Calu3 (cell line): ENCODE data around the gene CLDN6. TPM values are rescaled to one million over a fixed set of nuclear protein-coding genes. Genes with fewer than 3 reads are reported as not detected.

Source experiments
- BruUV-seq: library from RNA; stranded (reverse); fragments of 400-500 nt; replicated peaks from 2 replicates; lab custom pipeline; 2021; lab: Mats Ljungman, UMichigan
- CTCF ChIA-PET: fragments of 300-600 bp; sonication (Branson Sonifier 250); formaldehyde crosslinking; loops from one replicate; lab custom pipeline; 2022; ENCODE audit warnings: antibody characterized with exemption; lab: Charles Lee
- DNase-seq: peaks from one replicate; pipeline ENCODE4 v3.0.0; 2022
- H3K27ac Mint-ChIP-seq: one replicate; pipeline ENCODE4 v1.8.0; 2022; ENCODE audit warnings: mixed read lengths; ENCODE audit not compliant: unreplicated experiment
- H3K27me3 Mint-ChIP-seq: one replicate; pipeline ENCODE4 v1.8.0; 2022; ENCODE audit warnings: mixed read lengths; ENCODE audit not compliant: unreplicated experiment
- H3K36me3 Mint-ChIP-seq: one replicate; pipeline ENCODE4 v1.8.0; 2022; ENCODE audit warnings: mild to moderate bottlenecking, moderate library complexity, mixed read lengths; ENCODE audit not compliant: insufficient read depth, unreplicated experiment
- H3K4me1 Mint-ChIP-seq: one replicate; pipeline ENCODE4 v1.8.0; 2022; ENCODE audit warnings: mild to moderate bottlenecking, low read depth, mixed read lengths; ENCODE audit not compliant: unreplicated experiment
- H3K4me3 Mint-ChIP-seq: one replicate; pipeline ENCODE4 v1.8.0; 2022; ENCODE audit warnings: mild to moderate bottlenecking, low read depth, moderate library complexity, mixed read lengths; ENCODE audit not compliant: unreplicated experiment
- H3K9me3 Mint-ChIP-seq: one replicate; pipeline ENCODE4 v1.8.0; 2022; ENCODE audit warnings: low read depth, mixed read lengths; ENCODE audit not compliant: unreplicated experiment
- intact Hi-C: fragments of 100-400 bp; cut with micrococcal nuclease; formaldehyde crosslinking; loops from one replicate; pipeline ENCODE4 v1.10.0; 2022; ENCODE audit not compliant: unreplicated experiment
- total RNA-seq: library from RNA; stranded (reverse); gene quantifications from 2 replicates; pipeline ENCODE4 v1.2.3, GENCODE V29; 2022
- TF ChIP-seq, protein P1 (sequence below): fragments of 200-600 bp; IDR thresholded peaks from one replicate; pipeline ENCODE4 v1.8.0; 2022; ENCODE audit warnings: antibody characterized with exemption; ENCODE audit not compliant: unreplicated experiment

The CLDN6 gene
- total RNA-seq, 1 experiment from 2014 or later = 2.1 TPM

DNA sequence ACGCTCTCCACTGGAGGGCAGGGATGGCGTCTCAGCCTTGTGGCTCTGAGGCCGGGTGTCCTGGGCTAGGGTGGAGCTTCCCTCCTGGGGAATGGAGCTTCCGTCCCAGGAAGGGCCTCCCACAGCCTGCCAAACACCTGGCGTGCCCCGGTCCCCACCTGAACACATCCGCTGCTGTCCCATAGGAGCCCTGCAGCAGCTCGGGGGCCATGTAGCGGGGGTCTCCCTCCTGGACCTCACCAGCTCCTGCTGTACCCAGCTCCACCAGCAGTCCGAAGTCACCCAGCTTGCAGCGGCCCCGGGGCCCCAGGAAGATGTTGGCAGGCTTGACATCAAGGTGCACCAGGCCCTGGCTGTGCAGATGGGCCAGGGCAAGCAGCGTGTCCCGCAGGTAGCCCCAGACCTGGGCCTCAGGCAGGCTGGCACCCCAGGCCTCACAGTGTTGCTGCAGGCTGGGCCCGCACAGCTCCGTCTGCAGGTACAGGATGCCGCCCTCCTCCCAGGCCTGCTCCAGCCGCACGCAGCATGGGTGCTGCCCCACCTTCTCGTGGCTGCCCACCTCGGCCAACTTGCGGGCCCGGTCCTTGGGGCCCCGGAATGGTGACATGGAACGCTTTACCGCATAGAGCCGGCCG is 42.7 kb downstream of the CLDN6 start:
- CTCF ChIA-PET = interaction anchor here (0.7 kb wide), 1 partner anchor 8 kb away, joined by 4 read pairs; no protein-coding TSS in a partner anchor
- Mint-ChIP-seq H3K4me1 (peaks cover 40% of the 10 kb centered on the region), H3K27me3 (no peaks in the 10 kb centered on the region), H3K4me3 (no peak overlapping the region), H3K9me3 (no peaks in the 10 kb centered on the region), H3K36me3 (peaks cover 57% of the 10 kb centered on the region), H3K27ac (no peak overlapping the region)
- intact Hi-C loops = no loop called here
- BruUV-seq = no TSS peak
- TF ChIP-seq, protein P1, sequence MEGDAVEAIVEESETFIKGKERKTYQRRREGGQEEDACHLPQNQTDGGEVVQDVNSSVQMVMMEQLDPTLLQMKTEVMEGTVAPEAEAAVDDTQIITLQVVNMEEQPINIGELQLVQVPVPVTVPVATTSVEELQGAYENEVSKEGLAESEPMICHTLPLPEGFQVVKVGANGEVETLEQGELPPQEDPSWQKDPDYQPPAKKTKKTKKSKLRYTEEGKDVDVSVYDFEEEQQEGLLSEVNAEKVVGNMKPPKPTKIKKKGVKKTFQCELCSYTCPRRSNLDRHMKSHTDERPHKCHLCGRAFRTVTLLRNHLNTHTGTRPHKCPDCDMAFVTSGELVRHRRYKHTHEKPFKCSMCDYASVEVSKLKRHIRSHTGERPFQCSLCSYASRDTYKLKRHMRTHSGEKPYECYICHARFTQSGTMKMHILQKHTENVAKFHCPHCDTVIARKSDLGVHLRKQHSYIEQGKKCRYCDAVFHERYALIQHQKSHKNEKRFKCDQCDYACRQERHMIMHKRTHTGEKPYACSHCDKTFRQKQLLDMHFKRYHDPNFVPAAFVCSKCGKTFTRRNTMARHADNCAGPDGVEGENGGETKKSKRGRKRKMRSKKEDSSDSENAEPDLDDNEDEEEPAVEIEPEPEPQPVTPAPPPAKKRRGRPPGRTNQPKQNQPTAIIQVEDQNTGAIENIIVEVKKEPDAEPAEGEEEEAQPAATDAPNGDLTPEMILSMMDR = no peak
- no peak for DNase-seq

DNA sequence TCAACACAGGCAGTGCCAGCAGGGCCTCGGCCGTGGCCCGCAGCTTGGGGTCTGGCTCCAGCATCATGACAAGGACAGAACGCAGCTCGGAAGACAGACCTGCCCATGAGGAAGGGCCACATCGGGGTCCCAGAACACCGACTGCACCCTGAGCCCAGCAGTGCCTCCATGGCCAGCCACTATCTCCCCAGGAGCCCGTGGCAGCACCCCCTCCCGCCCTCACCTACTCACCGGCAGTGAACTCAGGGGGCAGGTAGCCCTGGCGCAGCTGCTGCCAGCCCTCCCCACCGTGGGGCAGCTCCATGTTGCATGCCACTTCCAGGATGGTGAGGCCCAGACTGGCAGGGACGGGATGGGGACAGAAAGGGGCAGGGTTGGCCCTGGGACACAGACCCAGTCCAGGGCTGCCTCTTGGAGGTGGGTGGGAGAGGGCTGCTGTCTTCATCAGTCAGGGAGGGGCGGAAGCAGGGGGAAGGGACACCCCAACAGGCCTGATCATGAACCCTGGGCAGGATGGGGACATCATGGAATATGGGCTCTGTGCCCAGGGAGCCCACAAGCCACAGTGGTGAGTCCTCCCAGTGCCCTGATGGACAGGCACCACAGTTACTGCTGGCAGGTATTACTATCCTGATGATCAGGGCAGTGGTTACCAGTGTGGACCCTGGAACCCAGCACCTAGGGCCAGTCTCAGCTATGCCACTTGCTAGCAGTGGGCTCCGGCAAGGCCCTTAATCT is 43.5 kb downstream of the CLDN6 start:
- no peak overlapping the region for H3K27ac Mint-ChIP-seq
- intact Hi-C loops = no loop called here
- CTCF ChIA-PET = no interaction called here
- peaks cover 57% of the 10 kb centered on the region for H3K36me3 Mint-ChIP-seq
- no peak overlapping the region for H3K4me3 Mint-ChIP-seq
- no peaks in the 10 kb centered on the region for H3K9me3 Mint-ChIP-seq
- TF ChIP-seq, protein P1 = no peak
- no TSS peak for BruUV-seq
- DNase-seq = no peak
- peaks cover 40% of the 10 kb centered on the region for H3K4me1 Mint-ChIP-seq
- no peaks in the 10 kb centered on the region for H3K27me3 Mint-ChIP-seq

DNA sequence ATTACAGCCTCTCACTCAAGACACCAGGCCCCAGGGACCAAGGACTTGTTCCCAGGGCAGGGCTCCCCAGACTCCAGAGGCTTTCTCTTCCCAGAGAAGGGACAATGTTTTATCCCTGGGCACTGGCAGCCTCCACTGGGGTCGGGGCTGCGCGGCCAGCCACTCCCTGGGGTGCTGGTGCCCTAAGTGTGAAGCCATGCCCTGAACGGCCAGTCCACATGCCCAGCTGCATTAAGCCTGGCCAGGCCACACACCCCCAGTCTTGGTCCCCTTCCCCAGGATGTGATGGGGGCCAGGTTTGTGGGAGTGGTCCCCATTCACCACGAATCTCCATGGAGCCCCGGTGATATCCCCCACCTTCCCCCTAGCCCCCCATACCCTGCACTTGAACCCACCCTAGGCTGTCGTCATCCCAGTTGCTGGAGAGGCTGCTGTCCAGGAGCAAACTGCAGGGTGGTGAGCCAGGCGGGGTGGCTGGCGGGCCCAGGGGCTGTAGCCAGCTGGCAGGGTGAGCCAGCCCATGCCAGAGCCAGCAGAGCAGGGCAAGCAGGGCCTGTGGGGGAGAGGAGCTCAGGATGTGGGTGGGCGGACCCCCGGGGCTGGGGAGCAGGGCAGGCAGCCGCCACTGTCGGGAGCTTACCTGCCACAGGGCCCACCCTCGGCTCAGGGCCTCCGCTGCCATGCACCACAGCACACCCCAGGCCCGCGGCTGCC is 44.2 kb downstream of the CLDN6 start:
- TF ChIP-seq, protein P1 = no peak
- BruUV-seq = no TSS peak
- no peak for DNase-seq
- CTCF ChIA-PET = no interaction called here
- intact Hi-C loops = no loop called here
- Mint-ChIP-seq H3K27ac (no peak overlapping the region), H3K36me3 (peaks cover 61% of the 10 kb centered on the region), H3K27me3 (no peaks in the 10 kb centered on the region), H3K4me1 (peaks cover 40% of the 10 kb centered on the region), H3K9me3 (no peaks in the 10 kb centered on the region), H3K4me3 (no peak overlapping the region)

DNA sequence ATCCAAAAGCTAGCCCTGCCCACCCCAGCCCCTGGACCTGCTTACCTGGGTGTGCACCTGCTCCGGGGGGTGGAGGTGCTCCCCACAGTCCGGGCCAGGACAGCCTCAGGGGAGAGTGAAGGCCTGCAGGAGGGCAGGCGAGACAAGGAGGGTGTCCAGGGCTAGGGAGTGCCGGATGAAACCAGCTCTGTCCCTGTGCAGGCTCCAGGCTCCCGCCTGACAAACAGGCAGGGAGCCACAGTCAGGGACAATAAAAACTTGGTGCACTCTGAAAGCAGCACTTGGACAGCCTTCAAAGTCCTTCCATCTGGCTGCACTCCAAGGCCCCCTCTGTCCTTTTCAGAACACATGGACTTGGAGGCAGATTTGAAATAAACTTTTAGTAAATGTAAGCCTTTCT is 44.9 kb downstream of the CLDN6 start:
- Mint-ChIP-seq H3K27ac (no peak overlapping the region), H3K9me3 (no peaks in the 10 kb centered on the region), H3K4me1 (peaks cover 38% of the 10 kb centered on the region), H3K27me3 (peaks cover 4% of the 10 kb centered on the region), H3K4me3 (no peak overlapping the region), H3K36me3 (peaks cover 68% of the 10 kb centered on the region)
- CTCF ChIA-PET = no interaction called here
- DNase-seq = no peak
- BruUV-seq = no TSS peak
- TF ChIP-seq, protein P1 = no peak
- intact Hi-C loops = no loop called here
